ENCODE data around the gene MRPS14. TPM values are rescaled to one million over a fixed set of nuclear protein-coding genes. Genes with fewer than 3 reads are reported as not detected.

Gene MRPS14
- total and polyA plus RNA-seq, 9 of the 15 experiments (the other 6 are each of a cell fraction or from before 2014, with no cell fraction given), result 38.1 to 231 (median 54.9) TPM

DNA sequence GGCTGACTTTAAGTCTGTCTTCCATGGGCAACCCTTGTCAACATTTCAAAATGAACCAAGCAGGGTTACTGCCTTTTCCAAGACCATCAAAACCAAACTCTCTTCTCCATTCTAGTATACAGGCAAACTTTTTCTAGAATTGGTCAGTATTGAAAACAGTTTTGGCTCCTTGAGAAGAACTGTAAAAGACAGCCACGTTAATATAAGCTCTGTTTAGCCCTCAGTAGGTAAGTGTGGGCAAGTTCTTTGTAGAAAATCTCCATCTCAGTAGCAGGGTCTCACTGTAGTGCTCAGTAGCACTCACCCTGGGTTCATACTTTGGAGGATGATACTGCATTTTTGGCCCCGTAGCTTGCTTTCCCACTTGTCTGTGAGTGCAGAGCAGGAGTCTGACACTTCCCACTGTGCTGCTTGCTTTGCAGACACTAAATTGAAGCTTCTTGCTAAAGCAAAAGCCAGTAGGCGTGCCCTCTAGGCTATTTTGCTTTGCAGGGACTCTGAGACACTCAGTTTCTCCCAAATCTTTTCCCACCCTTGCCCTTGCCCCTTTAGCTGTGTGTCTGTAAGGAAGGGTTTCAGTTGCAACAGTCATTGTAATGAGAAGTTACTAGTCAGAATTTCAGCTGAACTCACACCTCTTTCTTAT is 57.7 kb downstream of the MRPS14 start:
- H3K4me1 ChIP-seq (replicated peaks in 1 of 2; ENCODE audit: control insufficient read depth in 2 of 2, insufficient read depth in 2 of 2, low read length in 2 of 2), result peaks cover 3 to 52% of the 10 kb centered on the region in 2 experiments; a peak in 4 of 5 replicates
- H3K4me3 ChIP-seq, result peak overlapping the region; percentile 9; the same call in 1 of the 2 replicates
- H4K20me1 ChIP-seq (replicated peaks; ENCODE audit: control insufficient read depth, insufficient read depth, low read length), result no peaks in the 10 kb centered on the region
- ChIA-PET CTCF (ENCODE audit: low intra/inter-chr PET ratio) (no interaction called here), POLR2A (interaction anchor here (0.6 to 1.4 kb wide), 7 partner anchors 10 to 88 kb away, joined by 3 to 5 read pairs (median 4); partner anchors contain the start of genes CACYBP and MRPS14)
- in situ Hi-C loops (cut with MboI), result no loop called here
- H3K27ac ChIP-seq (ENCODE audit: extremely low read depth, low read depth, low read length), result peak overlapping the region; percentile 88
- peaks cover 4% of the 10 kb centered on the region; the same call in 1 of the 3 replicates for H3K79me2 ChIP-seq (ENCODE audit: control insufficient read depth, insufficient read depth, low read length)
- no TSS peak for BruUV-seq (replicated peaks)
- DNase-seq (ENCODE audit: extremely low read depth in 1 of 4, low spot score in 3 of 4) (peak in 2 of 4 experiments; percentile 61 to 75), ATAC-seq (peak; percentile 84), FAIRE-seq (peak; percentile 78)
- H3K36me3 ChIP-seq (ENCODE audit: control insufficient read depth, insufficient read depth, low read length), result peaks cover 10% of the 10 kb centered on the region; the same call in 2 of the 3 replicates
- peak overlapping the region; percentile 75 for H3K4me2 ChIP-seq (ENCODE audit: insufficient read depth, low read length)
- H3K27me3 ChIP-seq (ENCODE audit: control insufficient read depth in 2 of 2, insufficient read depth in 2 of 2, low read length in 2 of 2), result no peaks in the 10 kb centered on the region
- H3K9me3 ChIP-seq (replicated peaks; ENCODE audit: control insufficient read depth, insufficient read depth, low read depth, low read length), result no peaks in the 10 kb centered on the region
- H3K9ac ChIP-seq (ENCODE audit: insufficient read depth in 1 of 2, low read depth in 2 of 2, low read length in 2 of 2), result peak overlapping the region; percentile 16 to 64; a peak in 3 of 4 replicates
- 17% methylated on average over 3 of the region's 3 CpGs for WGBS (ENCODE audit: insufficient coverage, low coverage, missing lambda C conversion rate)
- intact Hi-C loops (cut with micrococcal nuclease), result loop anchor here (2.0 kb wide), 1 partner anchor 33 kb away; the partner anchor contains the start of gene CACYBP
- no peaks in the 10 kb centered on the region for H3K9me1 ChIP-seq (ENCODE audit: control insufficient read depth, insufficient read depth, low read length)
- peak overlapping the region; percentile 78 for H2AFZ ChIP-seq (ENCODE audit: low read depth, low read length)
- TF ChIP-seq RAD51 (IDR thresholded peaks at IDR 0.05; ENCODE audit: borderline replicate concordance, low read depth) (peak; percentile 9; the same call in 1 of the 2 replicates), ARID1B (IDR thresholded peaks at IDR 0.05) (peak; percentile 19; the same call in 1 of the 2 replicates), RBM25 (IDR thresholded peaks at IDR 0.05; ENCODE audit: low read depth, low read length, severe bottlenecking) (peak; percentile 22), NFE2 (IDR thresholded peaks at IDR 0.05; ENCODE audit: low read depth) (peak; percentile 96), TEAD4 (IDR thresholded peaks at IDR 0.05; ENCODE audit: low read length) (peak; percentile 10; the same call in 1 of the 2 replicates), TEAD4 (CRISPR knock-in tag; IDR thresholded peaks at IDR 0.05; ENCODE audit: borderline replicate concordance) (no peak), RCOR1 (IDR thresholded peaks at IDR 0.05; ENCODE audit: borderline replicate concordance in 1 of 2, low read depth in 2 of 2, low read length in 2 of 2) (0 out of 4 replicates have a peak, but pooled peaks of 1 of the 2 experiments have one; percentile 35), HDAC1 (IDR thresholded peaks at IDR 0.05) (0 out of 4 replicates have a peak, but pooled peaks of 1 of the 2 experiments have one; percentile 29), MAFK (IDR thresholded peaks at IDR 0.05; ENCODE audit: low read length) (peak; percentile 66), ZNF12 (CRISPR knock-in tag; IDR thresholded peaks at IDR 0.05) (no peak), PRMT5 (CRISPR knock-in tag; IDR thresholded peaks at IDR 0.05) (no peak), ZNF644 (tag; IDR thresholded peaks at IDR 0.05; ENCODE audit: low read depth) (peak; percentile 45; the same call in 1 of the 2 replicates), EP300 (IDR thresholded peaks at IDR 0.05; ENCODE audit: low read length) (no peak; the same call in 1 of the 2 replicates), KAT7 (CRISPR knock-in tag; IDR thresholded peaks at IDR 0.05; ENCODE audit: borderline replicate concordance) (no peak), BCOR (IDR thresholded peaks at IDR 0.05) (peak; percentile 47; the same call in 1 of the 2 replicates)
- TF ChIP-seq, protein P1, sequence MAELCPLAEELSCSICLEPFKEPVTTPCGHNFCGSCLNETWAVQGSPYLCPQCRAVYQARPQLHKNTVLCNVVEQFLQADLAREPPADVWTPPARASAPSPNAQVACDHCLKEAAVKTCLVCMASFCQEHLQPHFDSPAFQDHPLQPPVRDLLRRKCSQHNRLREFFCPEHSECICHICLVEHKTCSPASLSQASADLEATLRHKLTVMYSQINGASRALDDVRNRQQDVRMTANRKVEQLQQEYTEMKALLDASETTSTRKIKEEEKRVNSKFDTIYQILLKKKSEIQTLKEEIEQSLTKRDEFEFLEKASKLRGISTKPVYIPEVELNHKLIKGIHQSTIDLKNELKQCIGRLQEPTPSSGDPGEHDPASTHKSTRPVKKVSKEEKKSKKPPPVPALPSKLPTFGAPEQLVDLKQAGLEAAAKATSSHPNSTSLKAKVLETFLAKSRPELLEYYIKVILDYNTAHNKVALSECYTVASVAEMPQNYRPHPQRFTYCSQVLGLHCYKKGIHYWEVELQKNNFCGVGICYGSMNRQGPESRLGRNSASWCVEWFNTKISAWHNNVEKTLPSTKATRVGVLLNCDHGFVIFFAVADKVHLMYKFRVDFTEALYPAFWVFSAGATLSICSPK (IDR thresholded peaks at IDR 0.05; ENCODE audit: borderline replicate concordance), result no peak
- TF ChIP-seq, protein P2, sequence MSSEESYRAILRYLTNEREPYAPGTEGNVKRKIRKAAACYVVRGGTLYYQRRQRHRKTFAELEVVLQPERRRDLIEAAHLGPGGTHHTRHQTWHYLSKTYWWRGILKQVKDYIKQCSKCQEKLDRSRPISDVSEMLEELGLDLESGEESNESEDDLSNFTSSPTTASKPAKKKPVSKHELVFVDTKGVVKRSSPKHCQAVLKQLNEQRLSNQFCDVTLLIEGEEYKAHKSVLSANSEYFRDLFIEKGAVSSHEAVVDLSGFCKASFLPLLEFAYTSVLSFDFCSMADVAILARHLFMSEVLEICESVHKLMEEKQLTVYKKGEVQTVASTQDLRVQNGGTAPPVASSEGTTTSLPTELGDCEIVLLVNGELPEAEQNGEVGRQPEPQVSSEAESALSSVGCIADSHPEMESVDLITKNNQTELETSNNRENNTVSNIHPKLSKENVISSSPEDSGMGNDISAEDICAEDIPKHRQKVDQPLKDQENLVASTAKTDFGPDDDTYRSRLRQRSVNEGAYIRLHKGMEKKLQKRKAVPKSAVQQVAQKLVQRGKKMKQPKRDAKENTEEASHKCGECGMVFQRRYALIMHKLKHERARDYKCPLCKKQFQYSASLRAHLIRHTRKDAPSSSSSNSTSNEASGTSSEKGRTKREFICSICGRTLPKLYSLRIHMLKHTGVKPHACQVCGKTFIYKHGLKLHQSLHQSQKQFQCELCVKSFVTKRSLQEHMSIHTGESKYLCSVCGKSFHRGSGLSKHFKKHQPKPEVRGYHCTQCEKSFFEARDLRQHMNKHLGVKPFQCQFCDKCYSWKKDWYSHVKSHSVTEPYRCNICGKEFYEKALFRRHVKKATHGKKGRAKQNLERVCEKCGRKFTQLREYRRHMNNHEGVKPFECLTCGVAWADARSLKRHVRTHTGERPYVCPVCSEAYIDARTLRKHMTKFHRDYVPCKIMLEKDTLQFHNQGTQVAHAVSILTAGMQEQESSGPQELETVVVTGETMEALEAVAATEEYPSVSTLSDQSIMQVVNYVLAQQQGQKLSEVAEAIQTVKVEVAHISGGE (CRISPR knock-in tag; IDR thresholded peaks at IDR 0.05), result 0 out of 6 replicates have a peak, but pooled peaks of 1 of the 3 experiments have one; percentile 9

All from K562 (cell line).